CD4-positive, alpha-beta T cell treated with Interleukin-17A for 4 hours (primary cell): ENCODE data around the gene KIAA0753.

Experiments
- DNase-seq: peaks from one replicate; pipeline ENCODE4 v3.0.0-alpha.2; 2020; ENCODE audit warnings: mixed read lengths

Gene KIAA0753

DNA sequence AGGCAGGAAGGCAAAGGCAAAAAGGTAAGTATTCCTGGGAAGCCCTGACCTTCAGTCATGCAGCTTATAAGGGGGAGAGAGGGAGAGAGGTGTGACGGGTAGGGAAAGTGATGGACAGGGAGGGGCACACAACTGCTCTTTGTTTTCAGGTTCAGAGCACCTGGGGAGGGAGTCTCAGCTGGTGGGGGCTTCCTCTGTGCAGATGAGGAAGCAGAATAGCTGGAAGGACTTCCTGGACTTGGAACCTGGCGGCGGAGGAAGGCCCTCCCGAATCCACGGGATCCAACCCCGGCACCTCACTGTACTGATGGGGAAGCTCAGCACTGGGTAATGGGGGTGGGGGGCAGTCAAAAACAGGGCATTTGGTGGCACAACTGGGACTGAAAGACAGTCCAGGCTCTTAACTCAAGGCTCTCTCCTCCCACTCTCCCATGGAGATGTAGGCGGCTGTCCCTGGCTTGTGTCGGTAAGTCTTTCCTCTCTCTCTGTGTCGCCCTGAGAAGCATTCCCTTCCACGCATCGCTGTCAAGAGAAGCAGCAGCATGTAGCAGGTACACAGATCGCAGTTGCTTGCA, 72.2 kb downstream of the KIAA0753 start:
- DNase-seq: no peak

- no peak for DNase-seq
Observed at GRCh38 chr17:6567528-6568183, 72.9 kb downstream of the KIAA0753 start.

GRCh38 chr17:6561446-6561845, 79.1 kb downstream of the KIAA0753 start:
- no peak for DNase-seq

DNA sequence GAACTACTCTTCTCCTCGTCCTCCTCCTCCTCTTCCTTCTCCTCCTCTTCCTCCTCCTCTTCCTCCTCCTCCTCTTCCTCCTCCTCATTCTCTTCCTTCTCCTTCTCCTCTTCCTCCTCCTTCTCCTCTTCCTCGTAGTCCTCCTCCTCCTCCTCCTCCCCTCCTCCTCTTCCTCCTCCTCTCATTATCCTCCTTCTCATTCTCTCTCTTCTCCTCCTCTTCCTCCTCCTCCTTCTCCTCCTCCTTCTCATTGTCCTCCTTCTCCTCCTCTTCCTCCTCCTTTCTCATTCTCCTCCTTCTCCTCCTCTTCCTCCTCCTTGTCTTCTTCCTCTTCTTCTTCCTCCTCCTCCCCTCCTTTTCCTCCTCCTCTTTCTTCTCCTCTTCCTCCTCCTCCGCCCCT, 80.0 kb downstream of the KIAA0753 start:
- DNase-seq: no peak

- no peak for DNase-seq
Observed at GRCh38 chr17:6559753-6560215, 80.7 kb downstream of the KIAA0753 start.

DNA sequence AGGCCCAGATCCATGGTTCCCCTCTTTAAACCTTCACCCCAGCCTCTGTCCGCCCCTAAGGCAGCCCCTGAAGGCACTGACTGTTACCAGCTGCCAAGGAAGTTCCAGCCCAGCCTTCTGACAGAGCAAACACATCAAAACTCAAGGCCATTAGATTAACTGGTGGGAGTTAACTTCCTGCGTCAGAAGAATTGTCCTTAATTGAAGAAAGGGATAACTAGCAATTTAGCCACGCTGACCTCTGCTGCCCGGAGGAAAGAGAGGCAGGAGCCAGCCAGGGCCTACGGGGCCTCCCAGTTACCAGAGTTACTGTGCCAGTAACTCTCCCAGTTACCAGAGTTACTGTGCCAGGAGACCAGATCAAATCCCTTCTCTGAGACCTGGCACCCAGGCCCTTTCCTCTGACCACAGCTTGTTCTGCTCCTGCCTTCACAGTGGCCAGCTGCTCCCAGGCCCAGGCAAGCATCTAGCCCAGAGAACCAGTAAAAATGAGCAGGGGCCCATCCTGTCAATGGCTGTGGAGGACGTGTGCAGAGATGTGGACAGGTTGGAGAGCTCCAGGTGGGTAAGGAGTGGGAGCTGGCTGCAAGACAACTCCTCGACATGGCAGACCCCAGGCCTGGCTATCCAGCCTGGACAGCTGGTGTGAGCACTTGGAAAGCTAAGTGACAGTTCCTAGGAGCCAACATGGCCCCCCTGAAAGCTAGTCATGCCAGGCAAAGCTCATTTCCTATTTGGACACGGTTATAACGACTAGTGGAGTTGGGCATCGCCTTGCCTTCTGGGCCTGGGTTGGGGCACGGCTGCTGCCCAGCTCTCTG, 81.4 kb downstream of the KIAA0753 start:
- DNase-seq: no peak

DNA sequence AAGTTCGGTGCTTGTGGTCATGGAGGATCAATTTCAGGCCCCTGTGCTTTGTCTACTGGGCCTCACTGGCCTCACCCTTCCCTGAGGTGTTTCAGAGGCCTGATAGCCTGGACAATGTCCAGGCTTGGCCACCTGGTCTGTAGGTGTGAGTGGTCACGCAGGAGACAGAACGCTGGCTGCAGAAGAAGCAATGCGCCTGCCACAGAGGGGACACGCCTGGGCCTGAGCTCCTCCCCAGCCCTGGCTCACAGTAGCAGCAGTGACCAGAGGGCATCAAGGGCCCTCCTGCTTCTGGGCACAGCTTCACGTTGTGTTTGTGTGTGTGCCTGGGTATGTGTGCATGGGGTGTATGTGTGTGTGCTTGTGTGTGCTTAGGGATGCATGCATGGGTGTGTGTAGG, 82.2 kb downstream of the KIAA0753 start:
- DNase-seq: no peak

DNA sequence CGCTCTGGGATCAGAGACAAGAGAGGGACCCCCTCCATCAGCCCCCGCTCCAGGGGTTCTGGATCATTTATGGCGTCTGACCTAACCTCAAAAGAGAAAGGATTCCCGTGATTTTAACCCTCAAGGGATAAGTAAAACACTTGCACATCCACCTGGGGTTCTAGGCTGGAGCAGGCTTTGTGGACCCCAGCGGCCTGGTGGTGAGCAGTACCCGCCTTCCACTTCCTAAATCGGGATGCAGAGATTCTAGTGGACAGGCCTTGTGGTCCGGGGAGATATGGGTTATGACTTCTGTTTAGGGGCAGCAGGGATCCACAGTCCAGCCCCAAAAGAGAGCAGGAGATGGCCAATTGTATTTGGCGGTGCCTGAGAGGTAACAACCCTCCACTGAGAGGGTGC, 83.5 kb downstream of the KIAA0753 start:
- DNase-seq: no peak

DNA sequence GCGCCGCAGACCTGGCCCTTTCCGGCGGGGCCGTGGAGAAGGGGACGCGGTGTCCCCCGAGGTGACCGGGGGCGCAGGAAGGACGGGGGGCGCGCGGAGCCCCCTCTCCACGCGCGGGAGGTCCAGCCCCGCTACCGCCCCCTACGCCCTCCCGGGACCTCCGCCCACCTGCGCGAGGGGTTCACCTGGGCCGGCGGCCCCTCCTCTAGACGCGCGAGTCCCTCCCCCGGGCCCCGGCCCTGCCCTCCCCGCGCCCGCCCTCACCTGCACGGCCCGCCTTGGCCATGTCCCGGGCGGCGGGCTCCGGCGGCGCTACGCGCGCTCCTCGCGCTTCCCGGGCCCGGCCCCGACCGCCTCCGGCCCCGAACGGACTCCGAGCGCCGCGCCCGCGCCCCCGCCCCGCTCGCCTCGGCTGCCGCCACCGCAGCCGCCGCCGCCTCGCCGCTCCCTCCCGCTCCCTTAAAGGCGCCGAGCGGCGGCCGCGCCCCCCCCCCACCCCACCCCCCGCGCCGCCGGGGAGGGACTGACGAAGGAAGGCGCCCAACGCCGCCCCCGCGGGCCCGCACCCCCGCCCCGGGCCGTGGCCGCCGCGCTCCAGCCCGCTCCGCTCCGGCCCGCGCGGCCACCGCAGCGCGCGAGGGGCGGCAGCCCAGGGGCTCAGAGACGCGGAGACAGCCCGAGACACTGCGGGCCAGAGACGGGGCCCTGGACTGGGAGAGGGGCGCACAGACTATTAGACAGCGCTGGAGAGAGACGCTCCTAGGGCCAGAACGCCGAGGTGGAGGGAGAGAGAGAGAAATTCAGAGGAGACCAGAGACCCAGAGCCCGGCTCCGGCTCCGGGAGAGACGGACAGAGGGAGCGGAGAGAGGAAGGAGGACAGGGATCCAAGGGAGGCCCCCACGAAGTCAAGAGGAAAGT, 84.1 kb downstream of the KIAA0753 start, which contains the start of gene PITPNM3:
PITPNM3 (minus strand) TSS at position 435 of the 919 bp plus-strand sequence; CDS start at position 286, 149 bp downstream.
- DNase-seq: peak; percentile 8

GRCh38 chr17:6555331-6556120, 85.0 kb downstream of the KIAA0753 start:
- DNase-seq: no peak

DNA sequence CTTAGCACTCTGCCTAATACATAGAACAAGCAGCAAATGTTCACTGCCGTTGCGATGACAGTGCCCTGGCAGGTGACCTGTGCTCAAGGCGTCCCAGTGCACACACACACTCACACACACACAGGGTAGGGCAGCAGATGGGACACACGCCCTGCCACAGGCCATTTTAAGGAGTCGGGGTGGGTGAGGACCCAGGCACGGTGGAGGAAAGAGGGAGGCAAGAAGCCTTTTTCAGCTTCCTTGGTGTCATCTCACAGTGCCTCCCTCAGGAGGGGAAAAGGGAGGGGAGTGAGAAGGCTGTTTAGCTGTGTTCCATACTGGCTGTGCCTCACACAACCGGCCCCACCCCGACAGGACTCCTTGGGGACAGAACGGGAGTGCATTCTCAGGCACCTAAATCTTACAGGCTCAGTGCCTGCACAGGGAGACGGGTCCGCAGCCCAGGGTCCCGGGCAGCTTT, 85.6 kb downstream of the KIAA0753 start:
- no peak for DNase-seq

- no peak for DNase-seq
Observed at GRCh38 chr17:6554342-6554741, 86.2 kb downstream of the KIAA0753 start.

DNA sequence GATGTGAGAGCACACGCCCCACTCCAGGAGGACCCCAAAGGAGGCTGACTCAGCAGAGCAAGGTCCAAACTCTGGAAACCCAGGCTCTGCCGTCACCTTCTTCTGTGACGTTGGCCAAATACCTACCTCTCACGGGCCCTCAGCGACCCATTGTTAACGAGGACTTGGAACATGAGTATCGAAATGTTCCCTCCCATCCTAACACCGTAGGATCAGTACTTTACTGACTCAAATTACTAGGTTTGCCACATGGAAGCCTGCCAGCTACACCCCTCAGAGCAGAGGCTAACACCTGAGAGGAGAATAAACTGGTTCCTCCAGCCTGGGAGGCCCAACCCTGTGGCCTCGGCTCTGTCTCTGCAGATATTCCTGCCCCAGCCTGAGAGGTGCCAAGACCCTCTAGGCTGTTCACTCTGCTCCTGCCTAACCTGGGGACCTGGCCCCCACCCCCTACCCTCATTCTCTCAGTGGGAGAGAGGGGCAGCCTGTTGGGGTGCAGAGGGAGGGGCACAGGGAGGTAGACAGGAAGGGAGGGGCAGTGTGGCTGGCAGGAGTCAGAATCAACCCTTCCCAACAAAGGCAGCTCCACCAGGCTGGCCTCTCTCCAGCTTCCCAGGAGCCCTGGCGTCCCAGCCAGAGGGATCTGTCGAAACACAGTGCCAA, 88.5 kb downstream of the KIAA0753 start:
- no peak for DNase-seq

DNA sequence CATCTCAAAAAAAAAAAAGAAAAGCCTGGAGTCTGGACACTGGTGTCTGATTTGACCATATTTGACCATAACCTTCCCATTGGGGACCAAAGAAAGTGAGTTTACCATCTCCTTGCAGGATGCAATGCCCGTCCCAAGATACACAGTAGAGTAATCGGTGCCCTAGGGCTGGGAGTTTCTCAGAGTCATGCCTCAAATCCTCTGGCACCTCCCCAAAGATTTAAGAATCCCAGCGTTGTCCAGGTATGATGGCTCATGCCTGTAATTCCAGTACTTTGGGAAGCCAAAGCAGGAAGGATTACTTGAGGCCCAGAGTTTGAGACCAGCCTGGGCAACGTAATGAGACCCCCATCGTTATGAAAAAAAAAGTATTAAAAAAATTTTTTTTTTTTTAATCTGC, 89.2 kb downstream of the KIAA0753 start:
- no peak for DNase-seq

DNA sequence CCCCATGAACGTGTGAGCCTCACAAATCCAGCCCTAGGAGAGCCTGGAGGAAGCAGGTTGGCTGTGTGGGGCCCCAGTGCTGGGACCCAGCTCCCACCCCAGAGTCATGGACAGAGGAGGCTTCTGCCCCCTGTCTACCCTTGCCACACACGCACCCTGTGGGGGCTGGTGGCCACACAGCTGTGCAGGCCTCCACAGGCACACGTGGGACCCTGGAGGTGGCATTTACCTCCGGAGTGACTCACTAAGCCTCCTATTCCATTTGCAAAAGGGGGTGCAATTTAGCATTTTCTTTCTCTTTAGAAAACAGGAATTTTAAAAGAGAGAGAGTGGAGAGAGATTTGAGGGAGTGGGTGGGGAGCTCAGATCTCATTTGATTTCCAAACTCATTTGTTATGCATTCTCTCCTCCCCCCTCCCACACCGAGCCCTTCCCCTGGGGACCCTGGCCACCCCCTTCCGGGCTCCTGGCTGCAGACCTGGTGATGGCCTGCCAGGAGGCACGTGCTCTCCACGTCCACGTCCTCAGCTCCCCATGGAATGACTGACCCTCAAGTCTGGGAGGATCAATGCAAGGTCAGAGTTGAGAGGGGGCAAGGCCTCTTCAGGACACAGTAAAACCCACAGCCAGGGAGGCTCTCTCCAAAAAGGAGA, 91.0 kb downstream of the KIAA0753 start:
- DNase-seq: no peak

DNA sequence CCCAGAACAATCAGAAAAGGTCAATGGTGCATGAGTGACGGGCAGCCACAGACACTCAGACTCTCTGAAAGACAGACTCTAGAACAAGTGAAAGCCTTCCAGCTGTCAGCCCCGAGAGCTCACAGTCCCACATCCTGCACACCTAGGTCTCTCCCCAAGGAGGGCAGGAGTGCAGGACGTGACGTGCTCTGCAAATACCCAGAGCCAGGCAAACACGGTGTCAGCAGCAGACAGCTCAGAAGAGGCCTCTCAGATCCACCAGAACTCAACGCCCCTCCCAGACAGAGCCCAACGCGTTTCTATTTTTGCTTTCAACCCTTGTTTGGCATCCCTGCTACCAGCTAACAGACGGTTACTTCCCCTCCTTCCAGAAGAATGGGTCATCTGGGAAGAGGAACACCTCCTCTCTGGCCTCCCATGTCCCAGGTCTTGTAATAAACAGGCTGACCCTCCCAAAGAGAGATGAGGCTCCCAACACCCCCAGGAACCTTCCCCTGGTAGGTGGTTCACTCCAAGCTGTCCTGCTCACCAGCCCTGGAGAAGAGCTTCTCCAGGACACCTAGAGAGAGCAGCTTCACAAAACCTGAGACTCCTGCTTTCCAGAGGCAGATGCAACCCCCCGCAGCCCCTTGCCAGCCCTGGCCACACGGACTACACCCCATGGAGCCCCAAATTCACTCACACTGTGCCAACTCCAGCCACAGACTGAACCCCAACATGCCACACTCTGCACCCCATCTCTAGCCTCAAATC, 91.8 kb downstream of the KIAA0753 start:
- peak; percentile 14 for DNase-seq

DNA sequence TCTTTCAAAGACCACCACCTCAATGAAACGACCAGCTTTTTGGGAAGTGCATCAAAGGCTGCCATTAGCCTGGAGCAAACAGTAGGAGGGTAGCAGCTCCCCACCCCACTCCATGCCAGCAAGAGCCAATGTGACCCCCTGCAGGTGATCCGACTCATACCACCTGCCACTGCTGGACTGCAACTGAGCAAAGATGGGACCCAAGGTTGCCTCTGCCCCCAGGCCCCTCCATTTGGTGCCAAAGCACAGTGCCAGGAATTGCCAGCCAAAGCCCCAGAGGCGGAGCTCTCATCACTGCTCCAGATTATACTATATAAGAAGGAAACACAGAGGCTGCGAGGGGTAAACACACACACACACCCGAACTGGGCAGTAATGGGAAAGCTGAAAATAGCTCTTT, 92.5 kb downstream of the KIAA0753 start:
- DNase-seq: no peak

DNA sequence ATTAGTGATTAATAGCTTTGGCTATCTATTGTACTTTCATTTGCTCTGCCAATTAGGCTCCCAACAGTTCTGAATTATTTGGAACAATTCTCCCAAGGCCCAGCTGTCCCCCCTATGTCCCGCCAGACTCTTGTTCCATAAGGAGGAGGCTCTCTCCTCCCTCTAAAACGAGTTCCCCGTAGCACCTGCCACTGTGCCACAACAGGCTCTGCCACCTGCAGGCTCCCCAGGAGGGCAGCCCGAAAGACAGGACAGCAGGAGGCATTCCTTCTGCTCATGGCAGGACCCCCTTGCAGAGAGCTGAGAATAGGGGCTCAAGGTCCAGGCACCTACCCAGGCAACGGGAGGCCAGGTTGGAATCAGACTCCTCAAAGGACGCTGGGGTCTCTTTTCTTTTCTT, 93.2 kb downstream of the KIAA0753 start:
- no peak for DNase-seq

GRCh38 chr17:6546069-6546718, 94.3 kb downstream of the KIAA0753 start:
- DNase-seq: no peak
